HG02885 (cell line): Measurements from ENCODE around the gene ODAPH.
"Not testable (repeated sequence)": the region's sequence is repeated elsewhere in the genome, so short reads cannot be mapped to it uniquely, and the experiment has no call there.

Source experiments
- ATAC-seq: cut with Tn5 transposase; IDR thresholded peaks from one replicate; pipeline ENCODE4 v1.9.1; 2021; ENCODE audit warnings: mild to moderate bottlenecking; ENCODE audit not compliant: unreplicated experiment, poor library complexity

The ODAPH gene

GRCh38 chr4:75544220-75544619 lies 11.6 kb upstream of the ODAPH start:
- ATAC-seq, result not testable (repeated sequence)

DNA sequence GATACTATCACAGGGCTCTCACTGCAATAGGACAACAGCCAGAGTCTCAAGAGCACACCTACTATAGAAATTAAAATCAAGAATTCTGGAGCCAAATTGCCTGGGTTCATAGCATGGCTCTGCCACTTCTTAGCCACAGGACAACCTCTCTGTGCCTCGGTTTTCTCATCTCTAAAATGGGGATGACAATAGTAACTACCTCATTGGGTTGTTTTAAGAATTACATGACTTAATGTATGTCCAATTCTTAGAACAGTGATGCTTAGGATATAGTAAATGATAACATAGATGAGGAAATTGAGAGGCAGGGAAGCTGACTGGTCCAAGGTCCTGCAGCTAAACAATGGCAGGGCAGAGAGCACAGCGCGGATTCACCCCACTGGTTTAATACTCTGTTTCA lies 11.0 kb upstream of the ODAPH start:
- no peak for ATAC-seq

DNA sequence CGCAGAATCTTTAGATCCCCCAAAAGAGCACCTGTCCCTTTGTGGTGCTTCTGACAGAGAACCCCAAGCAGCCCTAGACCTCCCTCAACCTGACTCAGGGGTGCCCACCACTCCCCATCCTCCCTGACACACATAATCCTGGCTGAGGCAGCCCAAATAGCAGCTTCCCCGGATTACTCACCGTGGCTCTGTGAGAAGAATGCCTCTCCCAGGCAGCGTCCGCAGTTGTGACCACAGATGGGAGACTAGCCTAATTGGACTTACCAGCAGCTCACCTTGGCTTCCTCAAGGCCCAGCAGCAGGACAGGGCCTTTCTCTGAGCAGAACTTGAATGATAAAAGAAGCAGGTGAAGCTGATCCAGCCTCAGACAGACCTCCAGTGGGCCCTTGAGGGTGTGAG lies 10.3 kb upstream of the ODAPH start:
- ATAC-seq, result no peak

DNA sequence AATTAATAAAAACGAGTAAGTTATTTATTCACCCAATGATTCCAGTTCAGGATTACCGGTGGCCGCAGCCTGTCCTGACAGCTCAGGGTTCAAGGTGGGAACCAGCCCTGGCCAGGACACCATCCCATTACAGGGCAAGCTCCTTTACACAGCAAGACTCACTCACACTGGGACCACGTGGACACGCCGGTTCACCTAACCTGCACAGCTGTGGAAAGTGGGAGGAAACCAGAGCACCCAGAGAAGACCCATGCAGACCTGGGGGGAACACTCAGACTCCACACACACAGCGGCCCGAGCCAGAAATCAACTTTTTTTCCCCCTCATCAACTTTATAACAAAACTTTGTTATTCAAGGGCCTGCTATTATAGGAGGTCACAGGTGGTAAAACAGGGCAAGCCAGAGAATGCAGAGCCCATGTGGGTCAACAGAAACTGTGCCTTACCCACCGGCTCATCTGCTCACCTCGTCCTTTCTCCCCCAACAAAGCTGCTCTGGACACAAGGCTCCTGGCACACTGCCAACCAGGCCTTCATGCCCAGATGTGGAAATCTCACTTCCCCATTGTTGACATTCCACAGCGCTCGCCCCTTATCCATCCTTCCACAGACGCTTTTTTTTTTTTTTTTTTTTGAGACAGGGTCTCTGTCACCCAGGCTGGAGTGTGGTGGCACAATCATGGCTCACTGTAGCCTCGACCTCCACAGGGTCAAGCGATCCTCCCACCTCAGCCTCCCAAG lies 8.0 kb upstream of the ODAPH start:
- ATAC-seq, result no peak

DNA sequence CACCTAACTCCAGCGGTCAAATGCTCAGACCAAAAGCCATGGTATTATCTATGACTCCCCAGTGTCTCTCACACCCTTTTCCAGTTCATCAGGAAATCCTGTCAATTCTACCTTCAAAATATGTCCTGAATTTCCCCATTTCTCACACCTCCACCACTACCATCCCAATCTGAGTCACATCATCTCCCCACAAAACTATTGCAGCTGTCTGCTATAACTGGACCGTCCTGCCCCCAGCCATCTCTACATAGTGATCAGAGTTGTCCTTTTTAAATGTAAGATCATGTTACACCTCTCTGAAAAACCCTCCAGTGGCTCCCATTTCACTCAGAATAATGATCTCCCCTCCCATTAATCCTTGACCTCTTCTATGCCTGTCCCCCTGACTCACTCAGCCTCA lies 6.8 kb upstream of the ODAPH start:
- no peak for ATAC-seq

DNA sequence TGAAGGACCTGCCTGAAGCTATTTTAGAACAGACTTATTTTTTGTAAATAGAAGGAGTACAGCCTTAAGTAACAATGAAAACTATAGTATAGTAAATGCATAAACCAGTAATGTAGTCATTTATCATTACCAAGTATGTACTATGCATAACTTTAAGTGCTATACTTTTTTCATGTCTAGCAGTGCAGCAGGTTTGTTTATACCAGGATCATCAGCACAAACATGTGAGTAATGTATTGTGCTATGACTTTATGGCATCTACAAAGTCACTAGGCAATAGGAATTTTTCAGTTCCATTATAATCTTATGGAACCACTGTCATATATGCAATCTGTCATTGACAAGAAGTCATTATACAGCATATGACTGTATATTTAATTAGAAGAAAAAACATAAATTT lies 3.4 kb upstream of the ODAPH start:
- ATAC-seq, result no peak

DNA sequence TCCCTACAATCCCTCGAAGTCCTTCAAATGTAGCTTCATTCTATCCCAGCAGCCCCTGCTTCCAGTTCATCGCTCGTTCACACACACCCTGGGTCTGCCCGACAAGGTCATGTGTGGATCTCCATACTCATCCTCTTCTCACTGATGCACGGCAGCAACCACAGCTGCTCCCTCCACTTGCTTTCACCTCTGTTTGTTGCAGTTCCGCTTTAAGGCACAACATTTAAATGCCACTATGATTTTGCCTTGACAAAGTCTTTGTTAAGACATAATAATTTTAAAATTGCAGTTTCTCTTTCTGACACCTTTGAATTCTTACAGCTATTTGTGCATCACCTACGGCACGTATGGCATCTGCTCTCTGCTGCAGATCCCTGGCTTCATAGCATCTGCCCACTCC lies 1.8 kb downstream of the ODAPH start:
- ATAC-seq, result peak; percentile 52

GRCh38 chr4:75561789-75562188 lies 5.9 kb downstream of the ODAPH start:
- ATAC-seq, result no peak

DNA sequence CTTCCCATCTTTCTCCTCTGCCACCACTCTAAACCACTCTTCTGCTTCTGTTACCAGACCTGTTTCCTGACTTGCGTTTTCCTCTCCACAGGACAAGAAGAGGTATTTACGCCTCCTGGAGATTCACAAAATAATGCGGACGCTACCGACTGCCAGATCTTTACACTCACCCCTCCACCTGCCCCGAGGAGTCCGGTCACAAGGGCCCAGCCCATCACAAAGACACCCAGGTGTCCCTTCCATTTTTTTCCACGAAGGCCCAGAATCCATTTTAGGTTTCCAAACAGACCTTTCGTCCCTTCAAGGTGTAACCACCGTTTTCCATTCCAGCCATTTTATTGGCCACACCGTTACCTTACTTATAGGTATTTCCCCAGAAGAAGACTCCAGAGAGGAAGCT lies 8.2 kb downstream of the ODAPH start:
- no peak for ATAC-seq

DNA sequence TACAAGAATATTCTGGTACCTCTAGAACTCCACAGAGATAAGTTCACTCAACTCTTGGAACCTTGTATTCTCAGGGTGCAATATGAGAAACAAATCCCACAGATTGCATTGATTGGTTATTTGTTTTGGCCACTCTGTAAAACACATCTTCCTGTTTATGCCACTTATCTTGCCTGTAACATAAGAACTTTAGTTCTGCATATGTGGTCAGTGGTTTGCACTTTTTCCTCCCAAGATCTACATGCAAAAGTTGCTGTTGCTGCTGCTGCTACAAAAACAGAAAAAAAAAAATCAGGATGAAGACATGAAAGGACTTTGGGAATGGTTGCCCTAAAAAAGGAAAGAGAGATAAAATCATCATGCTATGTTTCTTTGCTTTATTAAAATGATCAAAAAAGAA lies 9.6 kb downstream of the ODAPH start:
- no peak for ATAC-seq

DNA sequence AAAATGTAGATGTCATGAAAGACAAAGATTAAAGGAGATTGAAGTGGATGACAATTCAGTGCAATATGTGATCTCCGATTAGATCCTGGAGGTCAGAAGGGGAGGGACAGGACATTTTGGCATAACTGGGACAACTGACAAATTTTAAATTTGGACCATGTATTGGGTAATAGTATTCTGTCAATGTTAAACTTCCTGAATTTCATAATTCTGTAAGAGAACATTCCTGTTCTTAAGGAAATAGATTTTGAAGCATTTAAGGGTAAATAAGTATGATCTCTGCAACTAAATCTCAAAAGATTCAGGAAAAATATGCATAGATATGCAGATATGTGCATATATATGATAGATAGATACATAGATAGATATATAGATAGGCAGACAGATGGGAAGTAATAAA lies 11.0 kb downstream of the ODAPH start:
- no peak for ATAC-seq

- no peak for ATAC-seq
Measured at GRCh38 chr4:75567725-75568124, 11.9 kb downstream of the ODAPH start.

DNA sequence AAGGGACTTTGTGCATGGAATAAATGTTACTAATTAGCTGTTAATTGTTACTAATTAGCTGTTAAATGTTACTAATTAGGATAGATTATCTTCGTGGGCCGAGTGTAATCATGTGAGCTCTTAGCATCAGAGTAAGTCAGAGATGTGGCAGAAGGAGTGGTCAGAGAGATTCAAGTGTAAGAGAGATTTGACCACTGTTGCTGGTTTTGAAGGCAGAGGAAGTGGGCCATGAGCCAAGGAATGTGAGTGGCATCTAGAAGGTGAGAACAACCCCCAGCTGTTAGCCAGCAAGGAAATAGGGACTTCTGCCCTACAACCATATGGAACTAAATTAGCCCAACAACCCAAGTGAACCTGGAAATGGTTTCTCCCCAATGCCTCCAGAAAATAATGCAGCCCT lies 28.2 kb downstream of the ODAPH start:
- no peak for ATAC-seq

DNA sequence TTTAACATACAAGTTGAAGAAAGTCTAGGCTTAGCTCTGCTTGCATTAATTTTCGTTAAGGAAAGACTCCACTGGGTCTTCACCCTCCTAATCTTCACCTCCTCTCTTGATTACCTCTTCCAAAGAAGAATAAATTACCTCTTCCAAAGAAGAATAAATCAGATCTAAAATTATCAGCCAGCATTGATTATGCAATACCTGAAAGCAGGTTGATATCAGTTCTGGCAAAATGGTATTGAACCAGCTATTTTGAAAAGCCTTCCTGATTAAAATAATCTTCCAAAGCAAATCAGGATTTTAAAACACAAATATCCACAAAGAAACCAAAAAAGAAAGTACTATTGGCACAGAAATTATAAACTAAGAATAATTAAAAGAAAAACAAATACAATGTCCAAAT lies 37.5 kb downstream of the ODAPH start:
- no peak for ATAC-seq

DNA sequence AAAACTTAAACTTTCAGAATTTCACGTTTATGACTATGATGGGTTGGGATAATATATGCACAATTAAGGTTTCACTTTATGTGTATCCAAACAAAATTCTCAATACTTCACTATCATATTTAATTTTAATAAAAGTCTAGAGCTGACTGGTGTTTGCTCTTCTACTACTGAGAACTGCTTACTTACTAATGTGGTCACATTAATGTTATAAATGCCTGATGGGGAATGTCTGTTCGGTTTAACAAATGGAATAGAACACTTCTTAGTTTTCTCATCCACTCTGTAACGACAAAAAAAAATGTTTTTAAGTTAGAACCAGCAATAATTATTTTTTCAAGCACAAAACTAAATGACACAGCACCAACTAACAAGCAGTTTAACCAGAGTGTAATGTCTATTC lies 40.2 kb downstream of the ODAPH start:
- ATAC-seq, result no peak

DNA sequence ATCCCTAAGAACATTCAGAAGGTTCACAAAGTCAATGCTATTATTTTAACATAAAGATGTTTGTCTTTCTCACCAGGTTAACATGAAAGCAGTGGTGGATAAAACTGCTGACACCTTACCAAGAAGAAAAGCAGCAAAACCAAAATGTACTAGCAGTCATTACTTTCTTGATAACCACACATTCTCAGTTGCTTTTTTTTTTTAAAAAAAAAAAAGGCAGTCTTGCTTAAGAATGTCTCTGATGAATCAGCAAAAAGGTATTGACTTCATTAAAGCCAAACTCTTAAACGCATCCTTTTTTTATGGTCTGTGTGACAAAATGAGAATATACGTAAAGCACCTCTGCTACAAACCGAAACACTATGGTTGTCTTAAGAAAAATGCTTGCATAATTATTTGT lies 42.5 kb downstream of the ODAPH start:
- ATAC-seq, result no peak

DNA sequence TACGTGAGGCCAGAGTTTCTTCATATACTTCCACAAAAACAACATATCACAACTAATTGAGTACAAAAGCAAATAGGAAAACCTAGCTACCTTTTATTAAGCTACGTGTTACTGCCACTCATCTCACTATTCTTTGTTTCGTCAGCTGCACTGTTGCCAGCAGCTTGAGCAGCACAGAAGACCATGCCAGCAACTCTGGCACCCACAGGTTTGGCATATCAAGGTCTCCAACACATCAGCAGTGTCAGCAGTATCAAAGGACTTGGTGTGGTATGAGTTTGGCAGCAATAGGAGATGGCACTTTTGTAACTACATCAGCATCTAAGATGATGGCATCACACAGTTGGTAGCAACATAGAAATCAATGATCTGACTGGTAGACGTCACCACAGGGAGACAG lies 43.8 kb downstream of the ODAPH start:
- ATAC-seq, result no peak

GRCh38 chr4:75605928-75606327 lies 50.1 kb downstream of the ODAPH start:
- no peak for ATAC-seq

DNA sequence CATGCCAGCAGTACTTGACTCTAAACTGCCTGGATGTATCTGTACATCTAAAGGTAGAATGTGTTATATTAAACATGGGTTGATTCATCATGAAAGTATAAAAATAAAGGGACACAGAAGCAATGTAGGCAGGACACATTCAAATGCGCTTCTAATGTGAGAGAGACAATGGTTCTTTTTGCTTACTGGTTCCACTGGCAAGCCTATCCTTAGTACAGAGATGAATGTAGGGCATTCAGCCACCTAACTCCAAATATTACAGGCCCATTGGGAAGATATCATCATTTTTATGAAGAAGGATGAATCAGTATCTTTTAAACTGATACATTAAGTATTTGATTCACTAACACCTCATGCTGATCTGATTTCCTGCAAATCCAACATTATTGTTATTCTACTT lies 56.4 kb downstream of the ODAPH start:
- ATAC-seq, result no peak
